CD4-positive, alpha-beta T cell treated with Interleukin-17A for 1 hour (primary cell): ENCODE data around the gene OBSL1.

ENCODE experiments used
- DNase-seq: peaks from one replicate; pipeline ENCODE4 v3.0.0-alpha.2; 2020

OBSL1 gene

GRCh38 chr2:219548990-219549389 is 22.3 kb downstream of the OBSL1 start:
- no peak for DNase-seq

DNA sequence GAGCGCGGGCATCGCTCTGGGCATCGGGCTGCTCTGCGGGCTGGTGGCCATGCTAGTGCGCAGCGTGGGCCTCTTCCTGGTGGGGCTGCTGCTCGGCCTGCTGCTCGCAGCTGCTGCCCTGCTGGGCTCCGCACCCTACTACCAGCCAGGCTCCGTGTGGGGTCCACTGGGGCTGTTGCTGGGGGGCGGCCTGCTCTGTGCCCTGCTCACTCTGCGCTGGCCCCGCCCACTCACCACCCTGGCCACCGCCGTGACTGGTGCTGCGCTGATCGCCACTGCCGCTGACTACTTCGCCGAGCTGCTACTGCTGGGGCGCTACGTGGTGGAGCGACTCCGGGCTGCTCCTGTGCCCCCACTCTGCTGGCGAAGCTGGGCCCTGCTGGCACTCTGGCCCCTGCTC is 23.7 kb downstream of the OBSL1 start:
- DNase-seq, result no peak

DNA sequence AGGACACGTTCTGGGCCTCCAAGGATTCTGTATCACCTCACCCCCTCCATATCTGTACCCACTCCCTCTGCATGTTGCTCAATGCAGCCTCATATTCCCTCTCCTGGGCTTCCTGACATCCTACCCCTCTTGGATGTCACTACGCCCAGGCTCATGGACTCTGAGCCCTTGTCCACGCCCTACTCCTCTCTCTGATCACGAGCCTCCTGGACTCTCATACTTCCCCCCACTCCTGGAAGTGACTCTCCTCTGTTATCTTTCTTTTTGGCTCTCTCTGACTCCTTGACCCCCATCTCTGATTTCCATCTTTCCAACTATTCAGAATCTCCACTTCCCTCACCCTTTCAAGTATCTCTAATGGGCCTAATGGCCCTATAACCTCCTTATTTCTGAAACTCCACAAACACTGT is 25.4 kb downstream of the OBSL1 start:
- DNase-seq, result no peak

GRCh38 chr2:219545295-219545942 is 25.9 kb downstream of the OBSL1 start:
- DNase-seq, result no peak

DNA sequence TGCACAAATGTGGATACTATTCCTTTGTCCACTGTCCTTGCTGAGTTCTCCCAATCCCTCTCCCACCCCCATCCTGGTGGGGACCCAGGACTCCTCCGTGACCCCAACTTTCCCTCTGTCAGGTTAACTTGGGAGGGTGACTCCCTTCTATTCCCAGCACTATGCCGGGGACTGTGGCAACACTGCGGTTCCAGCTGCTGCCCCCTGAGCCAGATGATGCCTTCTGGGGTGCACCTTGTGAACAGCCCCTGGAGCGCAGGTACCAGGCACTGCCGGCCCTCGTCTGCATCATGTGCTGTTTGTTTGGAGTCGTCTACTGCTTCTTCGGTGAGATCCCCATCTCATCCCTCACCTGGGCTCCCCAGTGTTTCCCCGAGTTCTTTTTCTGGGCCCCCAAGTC is 26.8 kb downstream of the OBSL1 start:
- no peak for DNase-seq

DNA sequence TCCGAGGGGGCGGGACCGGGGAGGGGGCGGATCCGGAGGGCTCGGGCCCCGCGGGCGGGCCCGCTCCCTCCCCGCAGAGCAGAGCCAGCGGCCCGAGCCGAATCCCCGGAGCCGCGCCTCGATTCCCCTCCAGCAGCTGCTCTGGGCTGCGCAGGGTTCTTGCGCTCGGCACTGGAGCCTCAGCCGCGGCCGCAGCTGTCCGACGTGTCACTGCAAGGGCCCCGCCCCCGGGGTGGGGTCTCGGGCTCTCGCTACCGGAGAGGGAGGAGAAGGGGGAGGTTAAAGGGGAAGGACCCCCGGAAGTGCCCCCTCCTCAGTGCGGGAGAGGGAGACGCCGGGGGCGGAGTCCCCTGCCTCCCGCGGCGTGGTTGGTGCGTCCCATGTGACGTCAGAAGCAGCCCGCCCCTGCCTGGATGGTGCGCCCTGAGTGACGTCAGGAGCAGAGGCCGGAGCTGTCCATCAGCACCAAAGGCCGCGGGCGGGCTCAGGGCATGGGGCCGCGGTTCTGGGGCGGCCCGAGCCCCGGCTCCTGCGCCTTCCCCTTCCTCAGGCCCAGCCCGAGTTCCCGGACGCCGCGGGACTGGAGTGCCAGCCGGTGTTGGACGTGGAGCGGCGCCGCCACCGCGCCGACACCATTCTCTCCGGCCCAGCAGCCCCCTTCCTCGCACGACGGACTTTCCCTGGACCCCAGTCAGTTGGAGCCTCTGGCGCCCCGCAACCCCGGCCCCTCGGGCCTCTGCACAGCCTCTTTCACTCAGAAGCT is 27.6 kb downstream of the OBSL1 start, which contains the start of the genes CHPF and TMEM198:
TSS of gene CHPF (minus strand) at position 214 of the 763 bp plus-strand sequence. CDS start 271 bp downstream, outside the sequence.
TSS of gene TMEM198 (plus strand) at position 433 of the 763 bp plus-strand sequence. CDS start 700 bp downstream, outside the sequence.
- DNase-seq, result peak; percentile 96

GRCh38 chr2:219542931-219543595 is 28.3 kb downstream of the OBSL1 start:
- no peak for DNase-seq

GRCh38 chr2:219541611-219542180 is 29.6 kb downstream of the OBSL1 start:
- peak; percentile 91 for DNase-seq

GRCh38 chr2:219540784-219541504 is 30.4 kb downstream of the OBSL1 start:
- DNase-seq, result no peak

GRCh38 chr2:219539926-219540678 is 31.2 kb downstream of the OBSL1 start:
- DNase-seq, result no peak

- no peak for DNase-seq
These were observed 32.2 kb downstream of the OBSL1 start for GRCh38 chr2:219538956-219539788.

DNA sequence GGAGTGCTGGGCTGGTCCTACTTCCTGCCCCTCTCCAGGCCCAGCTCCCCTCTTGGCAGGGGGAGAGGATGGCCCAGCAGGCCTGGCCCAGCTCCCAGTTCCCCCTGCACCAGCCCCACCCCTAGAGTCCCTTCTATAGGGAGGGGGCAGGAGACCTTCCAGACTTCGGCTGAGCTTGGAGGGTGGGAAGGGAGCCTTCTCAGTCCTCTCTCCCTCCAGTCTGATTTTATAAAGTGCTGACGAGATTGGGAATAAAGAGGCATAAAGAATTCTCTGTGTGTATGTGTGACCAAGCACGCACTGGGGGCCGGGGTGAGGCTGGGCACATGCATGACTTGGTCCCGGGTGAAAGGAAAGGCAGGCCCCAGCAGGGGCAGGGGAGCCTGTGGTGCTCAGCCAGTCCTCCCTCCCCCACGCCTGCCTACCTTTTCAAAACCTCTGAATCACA is 32.8 kb downstream of the OBSL1 start:
- DNase-seq, result no peak

DNA sequence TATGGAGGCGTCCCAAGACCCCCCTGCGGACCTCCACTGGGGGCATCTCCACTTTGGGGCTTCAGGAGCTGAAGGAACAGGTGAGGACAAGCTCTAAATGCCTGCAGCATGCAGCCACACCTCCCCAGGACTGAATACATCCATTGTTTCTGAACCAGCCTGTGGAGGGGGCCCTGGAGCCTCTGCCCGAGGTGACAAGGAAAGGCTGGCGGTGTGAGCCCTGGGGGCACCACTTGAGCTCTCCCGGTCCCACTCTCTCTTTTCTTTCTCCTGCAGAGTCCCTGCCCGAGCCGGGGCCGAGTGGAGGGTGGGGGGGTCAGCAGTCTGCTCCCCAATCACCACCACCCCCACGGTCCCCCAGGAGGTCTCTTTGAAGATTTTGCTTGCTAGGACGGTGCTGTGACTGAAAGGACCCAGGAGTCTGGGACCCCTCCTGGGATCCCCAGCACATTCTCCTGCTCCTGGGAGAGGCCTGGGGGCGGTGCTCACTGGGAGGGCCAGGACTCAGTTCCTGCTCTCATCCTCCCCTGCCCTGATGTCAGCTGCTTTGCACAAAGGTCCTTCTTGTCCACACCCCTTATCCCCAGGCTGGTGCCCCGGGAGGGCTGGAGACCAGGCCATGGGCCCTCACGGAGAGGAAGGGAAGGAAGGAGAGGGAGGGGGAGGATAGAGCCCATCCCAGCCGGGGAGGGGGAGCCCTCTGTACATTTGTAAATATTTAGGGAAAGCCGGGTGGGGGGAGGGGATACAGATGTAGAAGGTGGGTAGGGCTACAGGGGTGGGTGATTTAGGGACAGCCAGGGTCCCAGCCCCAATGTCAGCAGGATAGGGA is 33.5 kb downstream of the OBSL1 start:
- DNase-seq, result no peak

DNA sequence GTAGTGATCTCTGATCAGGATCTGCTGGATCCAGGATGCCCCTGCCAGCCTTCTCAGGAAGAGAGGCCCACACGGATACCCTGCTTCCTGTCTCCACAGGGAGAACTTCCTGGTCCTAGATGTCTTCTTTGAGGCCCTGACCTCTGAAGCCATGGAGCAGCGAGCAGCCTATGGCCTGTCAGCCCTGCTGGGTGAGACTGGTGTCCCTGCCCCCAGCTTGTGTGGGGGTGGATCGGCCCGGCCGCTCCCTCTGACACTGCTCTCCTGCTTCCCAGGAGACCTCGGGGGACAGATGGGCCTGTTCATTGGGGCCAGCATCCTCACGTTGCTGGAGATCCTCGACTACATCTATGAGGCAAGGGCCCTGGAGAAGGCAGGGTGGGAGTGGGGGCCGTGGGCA is 34.4 kb downstream of the OBSL1 start:
- no peak for DNase-seq

- DNase-seq, result no peak
These were observed 34.9 kb downstream of the OBSL1 start for GRCh38 chr2:219536425-219536824.

GRCh38 chr2:219533930-219534661 is 37.2 kb downstream of the OBSL1 start:
- DNase-seq, result no peak

- no peak for DNase-seq
These were observed 39.0 kb downstream of the OBSL1 start for GRCh38 chr2:219532378-219532649.

GRCh38 chr2:219531639-219532377 is 39.5 kb downstream of the OBSL1 start:
- DNase-seq, result no peak
